SK-N-SH treated with all-trans-retinoic acid at 6 μM for 48 hours (cell line): ENCODE results near the gene STOX1.

Experiments
- CSDC2 ChIP-seq: fragments of 250-450 bp; sonication (Bioruptor Pico); IDR thresholded peaks from 2 replicates; pipeline ENCODE4 v1.5.0; 2020; ENCODE audit warnings: mild to moderate bottlenecking, moderate library complexity
- GLIS3 ChIP-seq: fragments of 250-450 bp; sonication (Bioruptor Pico); IDR thresholded peaks from 2 replicates; pipeline ENCODE4 v1.5.0; 2020; ENCODE audit warnings: mild to moderate bottlenecking, moderate library complexity
- RARB ChIP-seq: fragments of 250-450 bp; sonication (Bioruptor Pico); IDR thresholded peaks from 2 replicates; pipeline ENCODE4 v1.8.0; 2021; ENCODE audit warnings: mild to moderate bottlenecking, moderate library complexity
- TCF4 ChIP-seq: fragments of 250-450 bp; sonication (Bioruptor Pico); IDR thresholded peaks from 2 replicates; pipeline ENCODE4 v1.8.0; 2021; ENCODE audit warnings: mild to moderate bottlenecking, moderate library complexity, borderline replicate concordance
- ZFP30 ChIP-seq: fragments of 450-650 bp; formaldehyde crosslinking; IDR thresholded peaks from 2 replicates; pipeline ENCODE4 v1.5.0; 2022; ENCODE audit warnings: mild to moderate bottlenecking, moderate library complexity
- TF ChIP-seq, protein P1 (sequence below): fragments of 250-450 bp; sonication (Bioruptor Pico); IDR thresholded peaks from 2 replicates; pipeline ENCODE4 v1.8.0; 2020; ENCODE audit warnings: mild to moderate bottlenecking, moderate library complexity, borderline replicate concordance
- TF ChIP-seq, protein P2 (sequence below): fragments of 250-450 bp; sonication (Bioruptor Pico); IDR thresholded peaks from 2 replicates; pipeline ENCODE4 v1.8.0; 2021; ENCODE audit warnings: low read depth, mild to moderate bottlenecking, moderate library complexity, borderline replicate concordance
- TF ChIP-seq, protein P3 (sequence below): fragments of 250-450 bp; sonication (Bioruptor Pico); IDR thresholded peaks from 2 replicates; pipeline ENCODE4 v1.5.1; 2020; ENCODE audit warnings: low read depth, mild to moderate bottlenecking, moderate library complexity

DNA sequence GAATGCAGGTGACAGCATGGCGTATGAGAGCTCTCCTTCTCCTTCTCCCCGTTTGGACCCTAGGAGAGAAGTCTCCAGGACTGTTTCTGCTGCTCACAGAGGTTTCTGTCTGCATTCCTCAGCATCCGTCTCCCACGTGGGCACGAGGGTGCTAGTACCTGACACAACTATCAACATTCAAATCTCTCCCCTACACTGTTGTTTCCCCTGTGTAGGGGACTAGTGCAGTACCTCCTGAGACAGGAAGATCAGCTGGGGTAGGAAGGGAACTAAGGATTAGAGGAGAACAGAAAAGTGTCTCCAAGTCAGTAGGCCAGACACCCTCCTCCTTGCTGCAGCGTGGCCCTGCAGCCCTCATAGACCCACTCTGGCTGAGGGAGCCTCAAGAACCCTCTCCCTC, 29.0 kb downstream of the STOX1 start:
- TF ChIP-seq RARB (CRISPR knock-in tag) (no peak), GLIS3 (no peak), TCF4 (CRISPR knock-in tag) (no peak), ZFP30 (CRISPR knock-in tag) (no peak), CSDC2 (no peak)
- TF ChIP-seq, protein P1, sequence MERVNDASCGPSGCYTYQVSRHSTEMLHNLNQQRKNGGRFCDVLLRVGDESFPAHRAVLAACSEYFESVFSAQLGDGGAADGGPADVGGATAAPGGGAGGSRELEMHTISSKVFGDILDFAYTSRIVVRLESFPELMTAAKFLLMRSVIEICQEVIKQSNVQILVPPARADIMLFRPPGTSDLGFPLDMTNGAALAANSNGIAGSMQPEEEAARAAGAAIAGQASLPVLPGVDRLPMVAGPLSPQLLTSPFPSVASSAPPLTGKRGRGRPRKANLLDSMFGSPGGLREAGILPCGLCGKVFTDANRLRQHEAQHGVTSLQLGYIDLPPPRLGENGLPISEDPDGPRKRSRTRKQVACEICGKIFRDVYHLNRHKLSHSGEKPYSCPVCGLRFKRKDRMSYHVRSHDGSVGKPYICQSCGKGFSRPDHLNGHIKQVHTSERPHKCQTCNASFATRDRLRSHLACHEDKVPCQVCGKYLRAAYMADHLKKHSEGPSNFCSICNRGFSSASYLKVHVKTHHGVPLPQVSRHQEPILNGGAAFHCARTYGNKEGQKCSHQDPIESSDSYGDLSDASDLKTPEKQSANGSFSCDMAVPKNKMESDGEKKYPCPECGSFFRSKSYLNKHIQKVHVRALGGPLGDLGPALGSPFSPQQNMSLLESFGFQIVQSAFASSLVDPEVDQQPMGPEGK (CRISPR knock-in tag), result no peak
- TF ChIP-seq, protein P2, sequence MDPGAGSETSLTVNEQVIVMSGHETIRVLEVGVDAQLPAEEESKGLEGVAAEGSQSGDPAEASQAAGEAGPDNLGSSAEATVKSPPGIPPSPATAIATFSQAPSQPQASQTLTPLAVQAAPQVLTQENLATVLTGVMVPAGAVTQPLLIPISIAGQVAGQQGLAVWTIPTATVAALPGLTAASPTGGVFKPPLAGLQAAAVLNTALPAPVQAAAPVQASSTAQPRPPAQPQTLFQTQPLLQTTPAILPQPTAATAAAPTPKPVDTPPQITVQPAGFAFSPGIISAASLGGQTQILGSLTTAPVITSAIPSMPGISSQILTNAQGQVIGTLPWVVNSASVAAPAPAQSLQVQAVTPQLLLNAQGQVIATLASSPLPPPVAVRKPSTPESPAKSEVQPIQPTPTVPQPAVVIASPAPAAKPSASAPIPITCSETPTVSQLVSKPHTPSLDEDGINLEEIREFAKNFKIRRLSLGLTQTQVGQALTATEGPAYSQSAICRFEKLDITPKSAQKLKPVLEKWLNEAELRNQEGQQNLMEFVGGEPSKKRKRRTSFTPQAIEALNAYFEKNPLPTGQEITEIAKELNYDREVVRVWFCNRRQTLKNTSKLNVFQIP (CRISPR knock-in tag), result no peak
- TF ChIP-seq, protein P3, sequence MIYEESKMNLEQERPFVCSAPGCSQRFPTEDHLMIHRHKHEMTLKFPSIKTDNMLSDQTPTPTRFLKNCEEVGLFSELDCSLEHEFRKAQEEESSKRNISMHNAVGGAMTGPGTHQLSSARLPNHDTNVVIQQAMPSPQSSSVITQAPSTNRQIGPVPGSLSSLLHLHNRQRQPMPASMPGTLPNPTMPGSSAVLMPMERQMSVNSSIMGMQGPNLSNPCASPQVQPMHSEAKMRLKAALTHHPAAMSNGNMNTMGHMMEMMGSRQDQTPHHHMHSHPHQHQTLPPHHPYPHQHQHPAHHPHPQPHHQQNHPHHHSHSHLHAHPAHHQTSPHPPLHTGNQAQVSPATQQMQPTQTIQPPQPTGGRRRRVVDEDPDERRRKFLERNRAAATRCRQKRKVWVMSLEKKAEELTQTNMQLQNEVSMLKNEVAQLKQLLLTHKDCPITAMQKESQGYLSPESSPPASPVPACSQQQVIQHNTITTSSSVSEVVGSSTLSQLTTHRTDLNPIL (CRISPR knock-in tag), result no peak
